ENCODE measurements around the gene TAGLN2.

Gene TAGLN2

DNA sequence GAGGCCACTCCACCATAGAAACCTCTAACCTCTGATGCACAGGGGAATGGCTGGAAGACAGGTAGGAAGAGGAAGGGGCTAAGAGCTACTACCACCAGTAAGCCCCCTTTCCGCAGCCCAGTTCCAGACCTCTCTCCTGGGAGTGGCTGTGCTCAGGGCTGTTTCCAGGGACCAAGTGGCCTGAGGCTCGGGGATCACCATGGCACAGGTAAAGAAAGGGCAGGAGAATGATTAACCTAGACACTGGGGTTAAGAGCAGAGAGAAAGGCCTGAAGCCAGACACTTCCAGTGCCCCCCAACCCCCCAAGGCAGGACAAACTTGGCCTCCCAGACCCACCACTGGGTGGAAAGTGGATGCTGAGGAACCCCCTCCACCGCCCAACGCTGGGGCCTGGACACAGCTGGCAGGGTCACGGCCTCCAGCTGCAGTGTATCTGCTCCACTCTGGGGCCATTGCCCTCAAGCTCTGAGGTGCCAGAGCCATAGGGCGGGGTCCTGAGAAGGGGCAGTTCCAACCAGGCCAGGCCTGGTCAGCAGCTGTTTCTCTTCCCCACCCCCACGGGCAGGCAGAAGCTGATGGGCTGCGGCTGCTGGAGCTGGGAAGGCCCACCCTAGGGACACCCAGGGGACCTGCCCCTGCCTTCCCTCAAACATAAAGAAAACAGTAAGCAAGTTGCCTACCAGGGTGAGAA, 2.6 kb downstream of the TAGLN2 start:
- Mint-ChIP-seq H3K36me3 (peaks cover 48% of the 10 kb centered on the region), H3K27me3 (no peaks in the 10 kb centered on the region), H3K27ac (peak overlapping the region; percentile 96), H3K4me3 (peak overlapping the region; percentile 95), H3K9me3 (no peaks in the 10 kb centered on the region), H3K4me1 (peaks cover 75% of the 10 kb centered on the region)
- no peak for ATAC-seq

- Mint-ChIP-seq H3K27me3 (no peaks in the 10 kb centered on the region), H3K27ac (peak overlapping the region; percentile 96), H3K36me3 (peaks cover 54% of the 10 kb centered on the region), H3K4me3 (peak overlapping the region; percentile 95), H3K9me3 (no peaks in the 10 kb centered on the region), H3K4me1 (peaks cover 76% of the 10 kb centered on the region)
- ATAC-seq, result peak; percentile 47
These were observed 3.4 kb downstream of the TAGLN2 start for GRCh38 chr1:159921700-159922504.

DNA sequence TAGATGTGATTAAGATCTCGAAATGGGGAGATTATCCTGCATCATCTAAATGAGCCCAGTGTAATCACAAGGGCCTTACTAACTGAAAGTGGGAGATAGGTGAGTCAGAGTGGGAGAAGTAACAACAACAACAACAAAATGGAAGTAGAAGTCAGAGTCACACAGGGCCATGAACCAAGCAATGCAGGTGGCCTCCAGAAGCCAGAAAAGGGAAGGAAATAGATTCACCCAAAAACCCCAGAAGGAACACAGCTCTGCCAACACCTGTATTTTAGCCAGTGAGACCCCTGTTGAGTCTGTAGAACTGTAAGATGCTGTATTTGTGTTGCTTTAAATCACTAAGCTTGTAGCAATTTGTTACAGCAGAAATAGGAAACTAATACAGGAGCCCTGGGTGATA, 4.1 kb downstream of the TAGLN2 start:
- Mint-ChIP-seq H3K4me1 (peaks cover 74% of the 10 kb centered on the region), H3K27ac (peak overlapping the region; percentile 96), H3K9me3 (no peaks in the 10 kb centered on the region), H3K4me3 (peak overlapping the region; percentile 95), H3K36me3 (peaks cover 59% of the 10 kb centered on the region), H3K27me3 (no peaks in the 10 kb centered on the region)
- peak; percentile 56 for ATAC-seq

GRCh38 chr1:159920651-159921050, 4.7 kb downstream of the TAGLN2 start:
- no peak for ATAC-seq
- Mint-ChIP-seq H3K27me3 (no peaks in the 10 kb centered on the region), H3K9me3 (no peaks in the 10 kb centered on the region), H3K4me3 (peak overlapping the region; percentile 95), H3K27ac (peak overlapping the region; percentile 96), H3K36me3 (peaks cover 65% of the 10 kb centered on the region), H3K4me1 (peaks cover 74% of the 10 kb centered on the region)

DNA sequence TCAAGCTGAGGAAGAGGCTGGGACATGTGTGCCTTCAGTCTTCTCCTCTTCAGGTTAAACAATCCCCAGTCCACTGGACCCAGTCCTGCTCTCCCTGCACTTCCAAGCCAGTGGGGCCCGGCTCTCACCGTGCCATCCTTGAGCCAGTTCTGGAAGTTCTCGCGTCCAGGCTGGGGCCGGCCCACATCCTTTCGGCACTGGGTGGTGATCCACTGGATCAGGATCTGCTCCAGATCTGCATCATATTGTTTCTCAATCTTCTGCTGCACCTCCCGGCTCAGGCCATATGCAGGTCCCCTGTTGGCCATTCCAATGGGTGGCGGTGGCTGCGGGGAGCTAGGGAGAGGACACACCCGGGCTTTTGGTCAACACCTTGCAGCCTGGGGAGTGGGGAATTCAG, 5.1 kb downstream of the TAGLN2 start:
- H3K27me3 Mint-ChIP-seq, result no peaks in the 10 kb centered on the region
- no peak for ATAC-seq
- H3K27ac Mint-ChIP-seq, result peak overlapping the region; percentile 96
- H3K4me3 Mint-ChIP-seq, result peak overlapping the region; percentile 95
- H3K36me3 Mint-ChIP-seq, result peaks cover 66% of the 10 kb centered on the region
- H3K9me3 Mint-ChIP-seq, result no peaks in the 10 kb centered on the region
- peaks cover 75% of the 10 kb centered on the region for H3K4me1 Mint-ChIP-seq

GRCh38 chr1:159919236-159919865, 6.0 kb downstream of the TAGLN2 start:
- Mint-ChIP-seq H3K27me3 (no peaks in the 10 kb centered on the region), H3K4me3 (no peak overlapping the region), H3K27ac (peak overlapping the region; percentile 96), H3K4me1 (peaks cover 80% of the 10 kb centered on the region), H3K36me3 (peaks cover 70% of the 10 kb centered on the region), H3K9me3 (no peaks in the 10 kb centered on the region)
- no peak for ATAC-seq

- H3K4me1 Mint-ChIP-seq, result peaks cover 82% of the 10 kb centered on the region
- ATAC-seq, result no peak
- no peak overlapping the region for H3K4me3 Mint-ChIP-seq
- peak overlapping the region; percentile 96 for H3K27ac Mint-ChIP-seq
- no peaks in the 10 kb centered on the region for H3K9me3 Mint-ChIP-seq
- H3K36me3 Mint-ChIP-seq, result peaks cover 69% of the 10 kb centered on the region
- no peaks in the 10 kb centered on the region for H3K27me3 Mint-ChIP-seq
These were observed 6.7 kb downstream of the TAGLN2 start for GRCh38 chr1:159918352-159919200.

GRCh38 chr1:159917533-159918351, 7.6 kb downstream of the TAGLN2 start:
- Mint-ChIP-seq H3K4me1 (peaks cover 82% of the 10 kb centered on the region), H3K9me3 (no peaks in the 10 kb centered on the region), H3K4me3 (no peak overlapping the region), H3K36me3 (peaks cover 61% of the 10 kb centered on the region), H3K27ac (peak overlapping the region; percentile 96), H3K27me3 (no peaks in the 10 kb centered on the region)
- no peak for ATAC-seq

GRCh38 chr1:159916242-159917051, 8.9 kb downstream of the TAGLN2 start:
- Mint-ChIP-seq H3K4me3 (no peak overlapping the region), H3K36me3 (peaks cover 60% of the 10 kb centered on the region), H3K4me1 (peaks cover 82% of the 10 kb centered on the region), H3K27ac (peak overlapping the region; percentile 43), H3K27me3 (no peaks in the 10 kb centered on the region), H3K9me3 (no peaks in the 10 kb centered on the region)
- ATAC-seq, result no peak

GRCh38 chr1:159915571-159916241, 9.6 kb downstream of the TAGLN2 start:
- Mint-ChIP-seq H3K27ac (peak overlapping the region; percentile 43), H3K27me3 (no peaks in the 10 kb centered on the region), H3K4me1 (peaks cover 82% of the 10 kb centered on the region), H3K36me3 (peaks cover 57% of the 10 kb centered on the region), H3K9me3 (no peaks in the 10 kb centered on the region), H3K4me3 (no peak overlapping the region)
- no peak for ATAC-seq

GRCh38 chr1:159914252-159915018, 10.9 kb downstream of the TAGLN2 start:
- Mint-ChIP-seq H3K4me1 (peaks cover 81% of the 10 kb centered on the region), H3K4me3 (no peak overlapping the region), H3K9me3 (no peaks in the 10 kb centered on the region), H3K27me3 (no peaks in the 10 kb centered on the region), H3K27ac (peak overlapping the region; percentile 81), H3K36me3 (peaks cover 44% of the 10 kb centered on the region)
- ATAC-seq, result no peak

DNA sequence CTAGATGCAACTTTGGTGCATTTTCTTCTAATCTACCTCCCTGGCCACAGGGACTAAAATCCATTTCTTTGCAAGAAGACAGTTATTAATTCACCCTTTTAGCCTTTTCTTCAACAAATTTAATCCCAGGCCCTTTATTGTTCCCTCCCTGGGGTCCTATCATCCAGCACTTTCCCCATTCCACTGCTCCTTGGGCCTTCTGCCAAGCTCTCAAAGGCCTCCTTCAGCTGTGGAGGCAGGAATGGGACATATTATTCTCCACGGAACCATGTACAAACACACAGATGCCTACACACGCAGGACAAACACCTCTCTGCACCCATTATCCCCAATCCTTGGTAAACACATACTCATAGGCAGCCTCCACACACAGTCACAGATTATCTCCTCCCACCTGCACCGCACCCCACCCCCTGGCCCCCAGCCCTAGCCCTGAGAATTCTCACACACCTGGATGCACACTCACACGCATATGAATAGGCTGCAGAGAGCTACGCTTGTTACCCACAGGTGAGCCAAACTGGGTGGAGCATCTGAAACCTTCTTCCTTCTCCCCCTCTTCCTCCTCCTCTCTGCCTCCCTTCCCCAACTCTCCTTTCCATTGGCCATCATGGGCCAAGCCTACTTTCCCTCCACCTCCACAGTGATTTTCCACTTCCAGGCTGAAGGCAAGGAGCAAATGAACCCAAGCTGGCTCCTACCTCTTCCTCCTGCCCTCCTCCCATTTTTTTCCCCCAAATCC, 11.7 kb downstream of the TAGLN2 start:
- H3K9me3 Mint-ChIP-seq, result no peaks in the 10 kb centered on the region
- H3K4me1 Mint-ChIP-seq, result peaks cover 81% of the 10 kb centered on the region
- H3K27me3 Mint-ChIP-seq, result no peaks in the 10 kb centered on the region
- peak overlapping the region; percentile 81 for H3K27ac Mint-ChIP-seq
- H3K4me3 Mint-ChIP-seq, result no peak overlapping the region
- no peak for ATAC-seq
- H3K36me3 Mint-ChIP-seq, result peaks cover 38% of the 10 kb centered on the region

Measured in stimulated activated memory B cell treated with anti-CD40 and anti-IgM and Interleukin-4, amounts not matched to agents 10 μg/mL and 1 μg/mL and 100 μg/mL, for 72 hours (primary cell).